Fibroblast of lung (primary cell): ENCODE measurements around the gene MAGOHB.

ENCODE experiments used
- EZH2 ChIP-seq: IDR thresholded peaks from 2 replicates; pipeline ENCODE4 v1.5.1; 2012; ENCODE audit warnings: low read length, control low read depth, mild to moderate bottlenecking; ENCODE audit errors: missing control alignments
- TF ChIP-seq, protein P1 (sequence below), 2 donors: IDR thresholded peaks in 1 of 2; conservative IDR thresholded peaks in 1 of 2; 1 replicate in 1 of 2; 2 replicates in 1 of 2; pipeline ENCODE4 v1.5.1; 2011 to 2012; ENCODE audit warnings: low read length in 2 of 2, control low read depth in 1 of 2, inconsistent platforms in 1 of 2, low read depth in 1 of 2, mild to moderate bottlenecking in 1 of 2

DNA sequence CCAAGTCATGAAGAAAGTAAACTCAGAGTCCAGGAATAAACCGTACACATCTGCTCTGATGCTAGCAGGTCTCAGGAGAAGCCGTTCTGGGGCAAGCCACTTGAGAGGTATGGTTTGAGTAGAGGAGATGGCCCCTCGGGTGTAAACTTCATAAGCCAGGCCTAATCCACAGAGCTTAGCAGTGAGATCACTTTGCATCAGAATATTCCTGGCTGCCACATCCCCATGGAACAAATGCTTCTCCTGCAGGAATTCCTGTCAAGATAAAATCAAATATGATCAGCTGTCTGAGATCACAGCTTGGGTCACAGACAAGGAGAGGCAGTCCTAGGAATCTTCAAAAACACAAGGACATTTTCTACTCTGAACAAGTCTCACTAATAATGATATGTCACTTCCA lies 11.2 kb upstream of the MAGOHB start:
- TF ChIP-seq, protein P1, sequence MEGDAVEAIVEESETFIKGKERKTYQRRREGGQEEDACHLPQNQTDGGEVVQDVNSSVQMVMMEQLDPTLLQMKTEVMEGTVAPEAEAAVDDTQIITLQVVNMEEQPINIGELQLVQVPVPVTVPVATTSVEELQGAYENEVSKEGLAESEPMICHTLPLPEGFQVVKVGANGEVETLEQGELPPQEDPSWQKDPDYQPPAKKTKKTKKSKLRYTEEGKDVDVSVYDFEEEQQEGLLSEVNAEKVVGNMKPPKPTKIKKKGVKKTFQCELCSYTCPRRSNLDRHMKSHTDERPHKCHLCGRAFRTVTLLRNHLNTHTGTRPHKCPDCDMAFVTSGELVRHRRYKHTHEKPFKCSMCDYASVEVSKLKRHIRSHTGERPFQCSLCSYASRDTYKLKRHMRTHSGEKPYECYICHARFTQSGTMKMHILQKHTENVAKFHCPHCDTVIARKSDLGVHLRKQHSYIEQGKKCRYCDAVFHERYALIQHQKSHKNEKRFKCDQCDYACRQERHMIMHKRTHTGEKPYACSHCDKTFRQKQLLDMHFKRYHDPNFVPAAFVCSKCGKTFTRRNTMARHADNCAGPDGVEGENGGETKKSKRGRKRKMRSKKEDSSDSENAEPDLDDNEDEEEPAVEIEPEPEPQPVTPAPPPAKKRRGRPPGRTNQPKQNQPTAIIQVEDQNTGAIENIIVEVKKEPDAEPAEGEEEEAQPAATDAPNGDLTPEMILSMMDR (conservative IDR thresholded peaks at IDR 0.05 in 1 of 2, IDR thresholded peaks at IDR 0.05 in 1 of 2; ENCODE audit: low read depth in 1 of 2, low read length in 2 of 2), result no peak
- no peak for TF ChIP-seq EZH2
